Type B pancreatic cell (in vitro differentiated cells): ENCODE measurements around the gene TCEA2. TPM values are rescaled to one million over a fixed set of nuclear protein-coding genes. Genes with fewer than 3 reads are reported as not detected.

Experiments used
- DNase-seq: peaks from one replicate; pipeline ENCODE4 v3.0.0; 2021; ENCODE audit warnings: mixed read lengths; ENCODE audit not compliant: unreplicated experiment; ENCODE audit errors: extremely low spot score
- H3K27ac Mint-ChIP-seq: 2 replicates; pipeline ENCODE4 v1.8.0; 2021; ENCODE audit warnings: mild to moderate bottlenecking, mixed read lengths
- H3K27me3 Mint-ChIP-seq: 2 replicates; pipeline ENCODE4 v1.8.0; 2021; ENCODE audit warnings: mixed read lengths
- H3K36me3 Mint-ChIP-seq: 2 replicates; pipeline ENCODE4 v1.8.0; 2021; ENCODE audit warnings: mixed read lengths
- H3K4me1 Mint-ChIP-seq: one replicate; pipeline ENCODE4 v1.8.0; 2021; ENCODE audit warnings: mixed read lengths; ENCODE audit not compliant: unreplicated experiment
- H3K4me3 Mint-ChIP-seq: 2 replicates; pipeline ENCODE4 v1.8.0; 2021; ENCODE audit warnings: mild to moderate bottlenecking, mixed read lengths
- H3K9me3 Mint-ChIP-seq: 2 replicates; pipeline ENCODE4 v1.8.0; 2021; ENCODE audit warnings: mixed read lengths
- total RNA-seq: library from RNA; stranded (reverse); gene quantifications from 2 replicates; pipeline ENCODE4 v1.2.1, GENCODE V29; 2021; ENCODE audit warnings: low replicate concordance
- TF ChIP-seq, protein P1 (sequence below): fragments of 200-600 bp; sonication (generic); conservative IDR thresholded peaks from 2 replicates; pipeline ENCODE4 v1.5.0; 2021; ENCODE audit warnings: antibody characterized with exemption, mild to moderate bottlenecking

Gene TCEA2
- total RNA-seq, 1 donor from 2014 or later: 73.3 TPM

DNA sequence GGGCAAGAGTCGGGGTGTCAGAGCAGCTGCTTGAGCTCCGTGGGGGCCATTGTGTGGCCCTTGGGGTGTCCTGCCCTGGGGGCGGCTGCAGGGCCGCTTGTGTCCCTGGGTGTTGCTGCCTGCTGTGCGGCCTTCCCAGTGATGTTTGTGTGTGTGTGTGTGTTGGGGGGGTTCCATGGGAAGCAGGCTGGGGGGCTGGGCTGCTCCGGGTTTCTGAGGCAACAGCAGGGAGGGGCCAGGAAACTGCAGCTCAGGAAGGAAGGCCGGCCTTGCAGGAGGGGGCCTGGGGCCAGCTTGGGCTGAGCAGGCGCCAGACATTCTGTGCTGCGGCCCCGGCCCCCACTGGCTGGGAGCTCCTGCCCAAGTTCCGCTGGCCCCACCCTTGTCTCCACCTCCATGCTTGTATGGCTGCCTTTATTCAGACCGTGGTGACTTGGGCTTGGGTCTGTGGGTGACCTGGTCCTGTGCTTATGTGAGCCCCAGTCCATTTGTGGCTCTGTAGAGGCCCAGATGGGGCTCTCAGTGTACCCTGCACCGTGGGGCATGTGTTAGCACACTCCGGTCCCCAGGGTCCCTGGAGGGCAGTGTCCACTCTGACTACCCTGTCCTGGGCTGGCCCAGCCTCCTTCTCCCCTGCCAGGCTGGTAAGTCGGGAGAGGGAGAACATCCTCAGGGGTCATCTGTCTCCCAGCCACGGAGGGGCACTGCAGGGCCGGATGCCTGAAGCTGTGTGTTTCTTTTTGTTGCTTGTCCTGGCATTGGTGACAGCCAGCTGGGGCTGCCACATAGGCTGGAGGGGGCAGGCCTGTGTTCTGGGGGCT is 8.9 kb upstream of the TCEA2 start:
- DNase-seq: no peak
- TF ChIP-seq, protein P1, sequence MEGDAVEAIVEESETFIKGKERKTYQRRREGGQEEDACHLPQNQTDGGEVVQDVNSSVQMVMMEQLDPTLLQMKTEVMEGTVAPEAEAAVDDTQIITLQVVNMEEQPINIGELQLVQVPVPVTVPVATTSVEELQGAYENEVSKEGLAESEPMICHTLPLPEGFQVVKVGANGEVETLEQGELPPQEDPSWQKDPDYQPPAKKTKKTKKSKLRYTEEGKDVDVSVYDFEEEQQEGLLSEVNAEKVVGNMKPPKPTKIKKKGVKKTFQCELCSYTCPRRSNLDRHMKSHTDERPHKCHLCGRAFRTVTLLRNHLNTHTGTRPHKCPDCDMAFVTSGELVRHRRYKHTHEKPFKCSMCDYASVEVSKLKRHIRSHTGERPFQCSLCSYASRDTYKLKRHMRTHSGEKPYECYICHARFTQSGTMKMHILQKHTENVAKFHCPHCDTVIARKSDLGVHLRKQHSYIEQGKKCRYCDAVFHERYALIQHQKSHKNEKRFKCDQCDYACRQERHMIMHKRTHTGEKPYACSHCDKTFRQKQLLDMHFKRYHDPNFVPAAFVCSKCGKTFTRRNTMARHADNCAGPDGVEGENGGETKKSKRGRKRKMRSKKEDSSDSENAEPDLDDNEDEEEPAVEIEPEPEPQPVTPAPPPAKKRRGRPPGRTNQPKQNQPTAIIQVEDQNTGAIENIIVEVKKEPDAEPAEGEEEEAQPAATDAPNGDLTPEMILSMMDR: peak; percentile 48
- H3K9me3 Mint-ChIP-seq: no peaks in the 10 kb centered on the region
- H3K4me1 Mint-ChIP-seq: peaks cover 13% of the 10 kb centered on the region
- H3K27me3 Mint-ChIP-seq: peaks cover 26% of the 10 kb centered on the region
- no peak overlapping the region for H3K27ac Mint-ChIP-seq
- no peak overlapping the region for H3K4me3 Mint-ChIP-seq
- no peaks in the 10 kb centered on the region for H3K36me3 Mint-ChIP-seq

DNA sequence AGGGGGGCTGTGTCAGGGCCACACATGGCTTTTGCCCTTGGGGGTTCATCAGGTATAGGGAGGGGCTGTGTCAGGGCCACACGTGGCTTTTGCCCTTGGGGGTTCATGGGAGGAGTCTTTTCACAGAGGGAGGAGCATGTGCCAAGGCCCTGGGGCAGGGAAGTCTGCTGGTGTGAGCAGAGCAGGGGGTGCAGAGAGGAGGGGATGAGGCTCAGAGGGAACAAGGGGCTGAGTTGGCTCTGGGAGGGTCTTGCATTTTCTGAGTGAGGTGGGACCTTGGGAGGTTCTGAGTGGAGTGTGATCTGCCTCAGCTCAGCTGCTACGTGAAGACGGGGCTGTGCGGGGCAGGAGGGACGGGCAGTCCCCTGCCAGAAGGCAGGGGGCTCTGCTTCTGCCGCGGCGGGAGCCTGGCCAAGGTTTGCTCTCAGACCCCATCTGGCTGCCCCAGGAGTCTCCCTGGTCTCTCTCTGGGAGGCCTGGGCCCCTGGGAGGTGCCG is 7.6 kb upstream of the TCEA2 start:
- Mint-ChIP-seq H3K4me3 (no peak overlapping the region), H3K4me1 (peaks cover 18% of the 10 kb centered on the region), H3K27me3 (peaks cover 22% of the 10 kb centered on the region), H3K27ac (no peak overlapping the region), H3K36me3 (no peaks in the 10 kb centered on the region), H3K9me3 (no peaks in the 10 kb centered on the region)
- no peak for DNase-seq
- TF ChIP-seq, protein P1: no peak

DNA sequence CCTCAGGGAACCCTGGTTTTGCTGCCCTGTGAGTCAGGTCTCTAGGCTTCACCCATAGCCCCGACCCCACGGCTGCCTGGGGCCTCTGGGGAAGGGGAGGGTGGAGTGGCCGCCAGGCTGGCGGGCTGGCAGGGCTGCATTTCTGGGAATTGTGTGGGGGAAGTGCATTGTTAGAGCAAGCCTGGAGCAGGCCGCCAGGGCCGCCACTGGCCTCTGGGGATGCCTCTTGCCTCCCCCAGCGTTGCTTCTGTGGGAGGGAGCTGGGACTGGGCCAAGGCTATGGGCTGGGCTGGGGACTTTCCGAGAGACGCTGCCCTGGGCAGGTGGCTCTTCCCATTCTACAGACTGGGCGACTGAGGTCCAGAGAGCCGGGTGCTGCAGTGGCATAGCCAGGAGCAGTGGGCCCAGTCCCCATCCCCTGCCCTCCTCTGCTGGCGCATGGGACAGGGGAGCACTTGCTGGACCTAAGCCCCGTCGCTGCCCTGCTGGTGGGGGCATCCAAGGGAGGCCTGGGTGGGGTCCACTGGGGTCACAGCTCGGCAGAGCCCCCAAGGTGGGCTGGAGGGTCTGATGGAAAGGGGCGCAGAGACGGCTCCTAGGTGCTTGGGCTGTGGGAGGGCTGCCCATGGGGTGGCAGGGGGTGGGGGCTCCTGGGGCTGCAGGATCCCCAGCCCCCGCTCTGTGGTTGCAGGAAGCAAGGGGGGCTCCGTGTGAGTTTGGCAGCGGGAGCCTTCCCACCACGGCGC is 6.9 kb upstream of the TCEA2 start:
- Mint-ChIP-seq H3K4me1 (peaks cover 18% of the 10 kb centered on the region), H3K27me3 (peaks cover 16% of the 10 kb centered on the region), H3K36me3 (no peaks in the 10 kb centered on the region), H3K4me3 (no peak overlapping the region), H3K27ac (no peak overlapping the region), H3K9me3 (no peaks in the 10 kb centered on the region)
- DNase-seq: no peak
- TF ChIP-seq, protein P1: no peak

DNA sequence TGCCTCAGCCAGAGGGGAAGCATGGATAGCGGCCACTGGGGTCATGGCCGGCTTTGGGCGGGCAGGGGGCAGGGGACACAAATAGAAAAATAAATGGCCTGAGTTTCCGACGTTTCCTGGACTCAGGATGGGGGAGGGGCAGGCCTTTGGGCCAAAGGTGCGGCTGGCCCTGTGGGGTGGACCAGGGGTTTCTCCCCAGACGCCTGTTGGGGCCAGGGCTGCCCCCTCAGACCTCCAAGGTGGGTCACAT is 6.4 kb upstream of the TCEA2 start:
- no peak overlapping the region for H3K4me3 Mint-ChIP-seq
- H3K27me3 Mint-ChIP-seq: peaks cover 14% of the 10 kb centered on the region
- DNase-seq: no peak
- TF ChIP-seq, protein P1: no peak
- no peak overlapping the region for H3K27ac Mint-ChIP-seq
- peaks cover 18% of the 10 kb centered on the region for H3K4me1 Mint-ChIP-seq
- no peaks in the 10 kb centered on the region for H3K36me3 Mint-ChIP-seq
- H3K9me3 Mint-ChIP-seq: no peaks in the 10 kb centered on the region

DNA sequence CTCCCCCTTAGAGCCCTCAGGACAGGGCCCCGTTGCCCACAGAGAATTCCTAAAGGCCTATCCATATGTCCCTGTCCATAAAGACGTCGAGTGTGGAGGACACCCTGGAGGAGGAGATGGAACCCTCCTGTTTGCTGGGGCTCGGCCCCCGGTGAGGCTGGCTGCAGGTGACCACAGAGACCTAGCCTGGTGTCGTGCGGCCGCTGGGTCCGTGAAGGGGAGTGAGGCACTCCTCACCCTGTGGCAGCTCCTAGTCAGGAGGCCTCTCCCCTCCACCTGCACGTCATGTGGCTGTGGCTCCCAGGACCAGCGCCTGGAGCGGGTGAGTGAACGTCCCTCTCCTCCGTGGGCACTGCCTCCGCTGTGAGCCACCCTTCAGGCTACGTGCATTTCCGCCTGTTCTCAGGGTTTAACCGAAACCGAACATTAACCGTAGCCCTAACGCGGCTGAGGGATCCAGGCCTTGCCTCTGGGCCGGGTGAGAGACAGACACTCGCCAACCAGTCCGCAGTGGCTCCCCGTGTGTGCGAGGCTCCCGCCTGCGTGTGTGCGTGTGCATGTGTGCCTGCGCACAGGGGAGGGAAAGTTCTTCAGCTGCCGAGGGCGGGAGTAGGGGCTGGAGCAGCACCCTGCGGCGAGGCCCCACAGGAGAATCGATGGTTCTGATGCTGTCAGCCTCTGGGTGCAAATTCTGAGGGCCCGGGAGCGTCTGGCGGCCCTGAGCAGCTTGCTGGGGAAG is 5.9 kb upstream of the TCEA2 start:
- TF ChIP-seq, protein P1: no peak
- Mint-ChIP-seq H3K4me1 (peaks cover 19% of the 10 kb centered on the region), H3K4me3 (no peak overlapping the region), H3K27me3 (peaks cover 9% of the 10 kb centered on the region), H3K27ac (no peak overlapping the region), H3K9me3 (no peaks in the 10 kb centered on the region), H3K36me3 (no peaks in the 10 kb centered on the region)
- DNase-seq: no peak
